Breast epithelium (tissue), 3 donors: ENCODE measurements around the gene C10orf95.

ENCODE experiments used
- POLR2AphosphoS5 ChIP-seq, 3 donors: sonication (generic); formaldehyde crosslinking; IDR thresholded peaks; one replicate each; pipeline ENCODE4 v1.6.1; 2017; ENCODE audit warnings: antibody characterized with exemption in 3 of 3
- TF ChIP-seq, protein P1 (sequence below), 3 donors: fragments of 450-650 bp; IDR thresholded peaks; one replicate each; pipeline ENCODE4 v1.5.1; 2016 to 2017; ENCODE audit warnings: antibody characterized with exemption in 3 of 3, mild to moderate bottlenecking in 3 of 3, moderate library complexity in 3 of 3

DNA sequence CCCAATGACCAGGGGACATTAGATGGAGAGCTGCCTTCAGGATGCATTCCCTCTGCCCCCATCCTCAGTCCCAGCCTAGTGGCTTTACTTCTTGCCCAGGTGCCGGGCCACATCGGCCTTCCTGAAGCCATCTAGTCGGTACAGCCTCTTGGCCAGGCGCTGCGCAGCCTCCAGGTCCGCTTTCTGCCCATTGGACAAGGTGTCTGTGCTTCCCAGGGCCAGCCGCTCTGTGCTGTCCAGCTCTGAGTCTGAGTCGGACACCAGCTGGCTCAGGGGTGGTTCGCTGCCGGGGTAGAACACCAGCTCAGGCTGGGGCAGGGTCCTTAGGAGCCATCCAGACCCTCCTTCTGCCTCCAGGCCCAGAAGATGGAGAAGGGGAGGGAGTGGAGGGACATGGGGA, 39.0 kb downstream of the C10orf95 start:
- TF ChIP-seq, protein P1, sequence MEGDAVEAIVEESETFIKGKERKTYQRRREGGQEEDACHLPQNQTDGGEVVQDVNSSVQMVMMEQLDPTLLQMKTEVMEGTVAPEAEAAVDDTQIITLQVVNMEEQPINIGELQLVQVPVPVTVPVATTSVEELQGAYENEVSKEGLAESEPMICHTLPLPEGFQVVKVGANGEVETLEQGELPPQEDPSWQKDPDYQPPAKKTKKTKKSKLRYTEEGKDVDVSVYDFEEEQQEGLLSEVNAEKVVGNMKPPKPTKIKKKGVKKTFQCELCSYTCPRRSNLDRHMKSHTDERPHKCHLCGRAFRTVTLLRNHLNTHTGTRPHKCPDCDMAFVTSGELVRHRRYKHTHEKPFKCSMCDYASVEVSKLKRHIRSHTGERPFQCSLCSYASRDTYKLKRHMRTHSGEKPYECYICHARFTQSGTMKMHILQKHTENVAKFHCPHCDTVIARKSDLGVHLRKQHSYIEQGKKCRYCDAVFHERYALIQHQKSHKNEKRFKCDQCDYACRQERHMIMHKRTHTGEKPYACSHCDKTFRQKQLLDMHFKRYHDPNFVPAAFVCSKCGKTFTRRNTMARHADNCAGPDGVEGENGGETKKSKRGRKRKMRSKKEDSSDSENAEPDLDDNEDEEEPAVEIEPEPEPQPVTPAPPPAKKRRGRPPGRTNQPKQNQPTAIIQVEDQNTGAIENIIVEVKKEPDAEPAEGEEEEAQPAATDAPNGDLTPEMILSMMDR (IDR thresholded peaks at IDR 0.05) = no peak
- TF ChIP-seq POLR2AphosphoS5 (IDR thresholded peaks at IDR 0.05) = no peak
